ENCODE results near the gene FAM131A. TPM values are rescaled to one million over a fixed set of nuclear protein-coding genes. Genes with fewer than 3 reads are reported as not detected.

The FAM131A gene
- total and polyA plus RNA-seq, 10 of the 15 experiments (the other 5 are each of a cell fraction or from before 2014, with no cell fraction given) = 0.31 to 4.5 (median 1.5) TPM

GRCh38 chr3:184357248-184358123, 20.1 kb downstream of the FAM131A start (continued):
- TF ChIP-seq ZNF687 (IDR thresholded peaks at IDR 0.05) (no peak), STAT3 (IDR thresholded peaks at IDR 0.05; ENCODE audit: low read depth, low read length) (no peak), KDM1A (IDR thresholded peaks at IDR 0.05; ENCODE audit: borderline replicate concordance) (no peak), SUZ12 (IDR thresholded peaks at IDR 0.05; ENCODE audit: unreplicated experiment) (no peak), PAX5 (IDR thresholded peaks at IDR 0.05; ENCODE audit: borderline replicate concordance, low read depth, low read length) (no peak), NFYA (IDR thresholded peaks at IDR 0.05; ENCODE audit: borderline replicate concordance, low read depth, low read length) (no peak)
- TF ChIP-seq, protein P1, sequence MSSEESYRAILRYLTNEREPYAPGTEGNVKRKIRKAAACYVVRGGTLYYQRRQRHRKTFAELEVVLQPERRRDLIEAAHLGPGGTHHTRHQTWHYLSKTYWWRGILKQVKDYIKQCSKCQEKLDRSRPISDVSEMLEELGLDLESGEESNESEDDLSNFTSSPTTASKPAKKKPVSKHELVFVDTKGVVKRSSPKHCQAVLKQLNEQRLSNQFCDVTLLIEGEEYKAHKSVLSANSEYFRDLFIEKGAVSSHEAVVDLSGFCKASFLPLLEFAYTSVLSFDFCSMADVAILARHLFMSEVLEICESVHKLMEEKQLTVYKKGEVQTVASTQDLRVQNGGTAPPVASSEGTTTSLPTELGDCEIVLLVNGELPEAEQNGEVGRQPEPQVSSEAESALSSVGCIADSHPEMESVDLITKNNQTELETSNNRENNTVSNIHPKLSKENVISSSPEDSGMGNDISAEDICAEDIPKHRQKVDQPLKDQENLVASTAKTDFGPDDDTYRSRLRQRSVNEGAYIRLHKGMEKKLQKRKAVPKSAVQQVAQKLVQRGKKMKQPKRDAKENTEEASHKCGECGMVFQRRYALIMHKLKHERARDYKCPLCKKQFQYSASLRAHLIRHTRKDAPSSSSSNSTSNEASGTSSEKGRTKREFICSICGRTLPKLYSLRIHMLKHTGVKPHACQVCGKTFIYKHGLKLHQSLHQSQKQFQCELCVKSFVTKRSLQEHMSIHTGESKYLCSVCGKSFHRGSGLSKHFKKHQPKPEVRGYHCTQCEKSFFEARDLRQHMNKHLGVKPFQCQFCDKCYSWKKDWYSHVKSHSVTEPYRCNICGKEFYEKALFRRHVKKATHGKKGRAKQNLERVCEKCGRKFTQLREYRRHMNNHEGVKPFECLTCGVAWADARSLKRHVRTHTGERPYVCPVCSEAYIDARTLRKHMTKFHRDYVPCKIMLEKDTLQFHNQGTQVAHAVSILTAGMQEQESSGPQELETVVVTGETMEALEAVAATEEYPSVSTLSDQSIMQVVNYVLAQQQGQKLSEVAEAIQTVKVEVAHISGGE (CRISPR knock-in tag; IDR thresholded peaks at IDR 0.05) = no peak
